GM12891 (cell line): ENCODE measurements around the gene CR2.
"Not testable (repeated sequence)": the region's sequence is repeated elsewhere in the genome, so short reads cannot be mapped to it uniquely, and the experiment has no call there.

ENCODE experiments used
- PAX5 ChIP-seq: IDR thresholded peaks from 2 replicates; pipeline ENCODE4 v1.6.1; 2011; ENCODE audit warnings: low read length, moderate library complexity, mild to moderate bottlenecking; ENCODE audit not compliant: insufficient read depth, severe bottlenecking
- POLR2A ChIP-seq: IDR thresholded peaks from 2 replicates; pipeline ENCODE4 v1.6.1; 2011; ENCODE audit warnings: low read depth, low read length, control low read depth
- POLR2AphosphoS5 ChIP-seq: IDR thresholded peaks from 2 replicates; pipeline ENCODE4 v1.6.1; 2011; ENCODE audit warnings: low read depth, low read length, control low read depth
- SPI1 ChIP-seq: IDR thresholded peaks from 2 replicates; pipeline ENCODE4 v1.6.1; 2011; ENCODE audit warnings: low read depth, low read length, control low read depth
- TAF1 ChIP-seq: IDR thresholded peaks from 2 replicates; pipeline ENCODE4 v1.6.1; 2011; ENCODE audit warnings: low read depth, low read length, control low read depth

GRCh38 chr1:207436746-207437145, 17.4 kb upstream of the CR2 start:
- TF ChIP-seq TAF1, POLR2AphosphoS5, POLR2A, SPI1, PAX5: not testable (repeated sequence)
